ENCODE results near the gene EMC8.

Gene EMC8

GRCh38 chr16:85731179-85731578 lies 68.2 kb downstream of the EMC8 start:
- no peak for DNase-seq
- no peaks in the 10 kb centered on the region for H3K27me3 ChIP-seq (ENCODE audit: insufficient read depth, low read depth, severe bottlenecking)
- H3K9me3 ChIP-seq (ENCODE audit: severe bottlenecking): no peaks in the 10 kb centered on the region
- no peak overlapping the region for H3K4me3 ChIP-seq (ENCODE audit: low read depth, low read length)
- H3K36me3 ChIP-seq: no peaks in the 10 kb centered on the region
- TF ChIP-seq, protein P1, sequence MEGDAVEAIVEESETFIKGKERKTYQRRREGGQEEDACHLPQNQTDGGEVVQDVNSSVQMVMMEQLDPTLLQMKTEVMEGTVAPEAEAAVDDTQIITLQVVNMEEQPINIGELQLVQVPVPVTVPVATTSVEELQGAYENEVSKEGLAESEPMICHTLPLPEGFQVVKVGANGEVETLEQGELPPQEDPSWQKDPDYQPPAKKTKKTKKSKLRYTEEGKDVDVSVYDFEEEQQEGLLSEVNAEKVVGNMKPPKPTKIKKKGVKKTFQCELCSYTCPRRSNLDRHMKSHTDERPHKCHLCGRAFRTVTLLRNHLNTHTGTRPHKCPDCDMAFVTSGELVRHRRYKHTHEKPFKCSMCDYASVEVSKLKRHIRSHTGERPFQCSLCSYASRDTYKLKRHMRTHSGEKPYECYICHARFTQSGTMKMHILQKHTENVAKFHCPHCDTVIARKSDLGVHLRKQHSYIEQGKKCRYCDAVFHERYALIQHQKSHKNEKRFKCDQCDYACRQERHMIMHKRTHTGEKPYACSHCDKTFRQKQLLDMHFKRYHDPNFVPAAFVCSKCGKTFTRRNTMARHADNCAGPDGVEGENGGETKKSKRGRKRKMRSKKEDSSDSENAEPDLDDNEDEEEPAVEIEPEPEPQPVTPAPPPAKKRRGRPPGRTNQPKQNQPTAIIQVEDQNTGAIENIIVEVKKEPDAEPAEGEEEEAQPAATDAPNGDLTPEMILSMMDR (IDR thresholded peaks at IDR 0.05; ENCODE audit: low read depth, low read length): no peak
- H3K27ac ChIP-seq: no peak overlapping the region

- Histone ChIP-seq H3K36me3 (no peaks in the 10 kb centered on the region), H3K4me3 (ENCODE audit: low read depth, low read length) (no peak overlapping the region), H3K9me3 (ENCODE audit: severe bottlenecking) (no peaks in the 10 kb centered on the region), H3K27me3 (ENCODE audit: insufficient read depth, low read depth, severe bottlenecking) (no peaks in the 10 kb centered on the region), H3K27ac (peak overlapping the region; percentile 68)
- no peak for DNase-seq
- TF ChIP-seq, protein P1 (IDR thresholded peaks at IDR 0.05; ENCODE audit: low read depth, low read length): no peak
Measured at GRCh38 chr16:85730186-85730465, 69.2 kb downstream of the EMC8 start.

- no peaks in the 10 kb centered on the region for H3K9me3 ChIP-seq (ENCODE audit: severe bottlenecking)
- no peaks in the 10 kb centered on the region for H3K36me3 ChIP-seq
- DNase-seq: peak; percentile 49
- H3K27ac ChIP-seq: peak overlapping the region; percentile 68
- no peak overlapping the region for H3K4me3 ChIP-seq (ENCODE audit: low read depth, low read length)
- H3K27me3 ChIP-seq (ENCODE audit: insufficient read depth, low read depth, severe bottlenecking): no peaks in the 10 kb centered on the region
- TF ChIP-seq, protein P1 (IDR thresholded peaks at IDR 0.05; ENCODE audit: low read depth, low read length): no peak
Measured at GRCh38 chr16:85729452-85730185, 69.7 kb downstream of the EMC8 start.

GRCh38 chr16:85728879-85729278 lies 70.5 kb downstream of the EMC8 start:
- H3K27ac ChIP-seq: peak overlapping the region; percentile 68
- H3K4me3 ChIP-seq (ENCODE audit: low read depth, low read length): no peak overlapping the region
- no peaks in the 10 kb centered on the region for H3K9me3 ChIP-seq (ENCODE audit: severe bottlenecking)
- TF ChIP-seq, protein P1 (IDR thresholded peaks at IDR 0.05; ENCODE audit: low read depth, low read length): peak; percentile 61
- no peaks in the 10 kb centered on the region for H3K27me3 ChIP-seq (ENCODE audit: insufficient read depth, low read depth, severe bottlenecking)
- no peaks in the 10 kb centered on the region for H3K36me3 ChIP-seq
- DNase-seq: peak; percentile 40
